GM23338 (cell line): ENCODE measurements around the gene WWOX. TPM values are rescaled to one million over a fixed set of nuclear protein-coding genes. Genes with fewer than 3 reads are reported as not detected.

ENCODE experiments used
- ATAC-seq: fragments of 200-7000 bp; cut with Tn5 transposase; 3 replicates; pipeline ENCODE4 v1.9.1; 2020
- DNase-seq: peaks from one replicate; pipeline ENCODE4 v3.0.0-alpha.2; 2015; ENCODE audit warnings: low spot score
- H2AFZ ChIP-seq: fragments of 200-600 bp; sonication (generic); 2 replicates; pipeline ENCODE4 v1.8.0; 2016; ENCODE audit warnings: antibody characterized with exemption, mild to moderate bottlenecking, moderate library complexity
- H3F3A ChIP-seq: fragments of 200-600 bp; sonication (generic); replicated peaks from 2 replicates; pipeline ENCODE4 v1.8.0; 2017; ENCODE audit warnings: antibody characterized with exemption, mixed run types, low read depth
- H3K27ac ChIP-seq: fragments of 200-600 bp; sonication (generic); 2 replicates; pipeline ENCODE4 v1.6.1; 2016; ENCODE audit warnings: low read depth
- H3K27me3 ChIP-seq: fragments of 200-600 bp; sonication (generic); 2 replicates; pipeline ENCODE4 v1.8.0; 2016; ENCODE audit warnings: mild to moderate bottlenecking, mixed run types, moderate library complexity; ENCODE audit not compliant: insufficient read depth
- H3K36me3 ChIP-seq: fragments of 200-600 bp; sonication (generic); 2 replicates; pipeline ENCODE4 v1.8.0; 2016; ENCODE audit warnings: mild to moderate bottlenecking; ENCODE audit not compliant: insufficient read depth
- H3K4me1 ChIP-seq: fragments of 200-600 bp; sonication (generic); 2 replicates; pipeline ENCODE4 v1.8.0; 2016; ENCODE audit warnings: mild to moderate bottlenecking, moderate library complexity; ENCODE audit not compliant: insufficient read depth
- H3K4me2 ChIP-seq: fragments of 200-600 bp; sonication (generic); 2 replicates; pipeline ENCODE4 v1.7.1; 2017; ENCODE audit warnings: mixed run types
- H3K4me3 ChIP-seq: fragments of 200-600 bp; sonication (generic); 2 replicates; pipeline ENCODE4 v1.6.1; 2016; ENCODE audit warnings: mixed run types
- H3K79me2 ChIP-seq: fragments of 200-600 bp; sonication (generic); replicated peaks from 2 replicates; pipeline ENCODE4 v1.8.0; 2017; ENCODE audit warnings: mild to moderate bottlenecking; ENCODE audit not compliant: insufficient read depth
- H3K9me2 ChIP-seq: fragments of 200-600 bp; sonication (generic); 2 replicates; pipeline ENCODE4 v1.8.0; 2017; ENCODE audit not compliant: insufficient read depth
- H4K20me1 ChIP-seq: fragments of 200-600 bp; sonication (generic); replicated peaks from 2 replicates; pipeline ENCODE4 v1.8.0; 2017; ENCODE audit warnings: mild to moderate bottlenecking; ENCODE audit not compliant: insufficient read depth
- H3K27ac Mint-ChIP-seq: 2 replicates; pipeline ENCODE4 v1.8.0; 2020; ENCODE audit warnings: inconsistent platforms, mild to moderate bottlenecking, moderate library complexity, mixed read lengths
- H3K27me3 Mint-ChIP-seq: 3 replicates; pipeline ENCODE4 v1.8.0; 2022; ENCODE audit warnings: low read depth, mild to moderate bottlenecking, moderate library complexity, mixed read lengths, inconsistent platforms; ENCODE audit not compliant: insufficient read depth, poor library complexity
- H3K36me3 Mint-ChIP-seq: 3 replicates; pipeline ENCODE4 v1.8.0; 2021; ENCODE audit warnings: low read depth, mild to moderate bottlenecking, inconsistent platforms, moderate library complexity, mixed read lengths
- H3K4me1 Mint-ChIP-seq: 3 replicates; pipeline ENCODE4 v1.8.0; 2020; ENCODE audit warnings: mild to moderate bottlenecking, inconsistent platforms, mixed read lengths
- H3K4me3 Mint-ChIP-seq: 3 replicates; pipeline ENCODE4 v1.8.0; 2021; ENCODE audit warnings: moderate library complexity, mild to moderate bottlenecking, inconsistent platforms, mixed read lengths
- H3K9me3 Mint-ChIP-seq: 3 replicates; pipeline ENCODE4 v1.8.0; 2020; ENCODE audit warnings: moderate library complexity, mild to moderate bottlenecking, inconsistent platforms, mixed read lengths
- EZH2 ChIP-seq: fragments of 200-600 bp; sonication (generic); IDR thresholded peaks from one replicate; pipeline ENCODE4 v1.8.0; 2017; ENCODE audit warnings: antibody characterized with exemption, mild to moderate bottlenecking, low read depth; ENCODE audit not compliant: unreplicated experiment
- JUNB ChIP-seq: IDR thresholded peaks from one replicate; pipeline ENCODE4 v1.6.1; 2016; ENCODE audit warnings: antibody characterized with exemption; ENCODE audit not compliant: unreplicated experiment
- NANOG ChIP-seq: IDR thresholded peaks from 2 replicates; pipeline ENCODE4 v1.6.1; 2016; ENCODE audit warnings: antibody characterized with exemption, borderline replicate concordance
- POLR2AphosphoS5 ChIP-seq: IDR thresholded peaks from 2 replicates; pipeline ENCODE4 v1.6.1; 2016; ENCODE audit warnings: antibody characterized with exemption, low read depth
- ZNF114 ChIP-seq: fragments of 250-450 bp; sonication (Bioruptor Pico); IDR thresholded peaks from 2 replicates; pipeline ENCODE4 v1.5.0; 2020; ENCODE audit warnings: mild to moderate bottlenecking, moderate library complexity
- polyA plus RNA-seq: library from polyadenylated mRNA; unstranded; fragments of >200 nt; fragmentation: Nextera tagmentation; extraction: Ambion mirVana; gene quantifications from 2 replicates; pipeline ENCODE4 v1.2.1, GENCODE V29; 2016
- total RNA-seq: library from RNA; depleted of rRNA; stranded (reverse); fragments of >200 nt; shearing (Covaris generic); gene quantifications from 2 replicates; pipeline ENCODE4 v1.2.3, GENCODE V29; 2014
- TF ChIP-seq, protein P1 (sequence below): IDR thresholded peaks from one replicate; pipeline ENCODE4 v1.6.1; 2018; ENCODE audit warnings: antibody characterized with exemption; ENCODE audit not compliant: unreplicated experiment
- TF ChIP-seq, protein P2 (sequence below): fragments of 250-450 bp; sonication (Bioruptor Pico); IDR thresholded peaks from 2 replicates; pipeline ENCODE4 v1.5.0; 2020; ENCODE audit warnings: mild to moderate bottlenecking, moderate library complexity

Gene WWOX
- total and polyA plus RNA-seq, 2 experiments from 2014 or later: 10.0 to 19.3 TPM

DNA sequence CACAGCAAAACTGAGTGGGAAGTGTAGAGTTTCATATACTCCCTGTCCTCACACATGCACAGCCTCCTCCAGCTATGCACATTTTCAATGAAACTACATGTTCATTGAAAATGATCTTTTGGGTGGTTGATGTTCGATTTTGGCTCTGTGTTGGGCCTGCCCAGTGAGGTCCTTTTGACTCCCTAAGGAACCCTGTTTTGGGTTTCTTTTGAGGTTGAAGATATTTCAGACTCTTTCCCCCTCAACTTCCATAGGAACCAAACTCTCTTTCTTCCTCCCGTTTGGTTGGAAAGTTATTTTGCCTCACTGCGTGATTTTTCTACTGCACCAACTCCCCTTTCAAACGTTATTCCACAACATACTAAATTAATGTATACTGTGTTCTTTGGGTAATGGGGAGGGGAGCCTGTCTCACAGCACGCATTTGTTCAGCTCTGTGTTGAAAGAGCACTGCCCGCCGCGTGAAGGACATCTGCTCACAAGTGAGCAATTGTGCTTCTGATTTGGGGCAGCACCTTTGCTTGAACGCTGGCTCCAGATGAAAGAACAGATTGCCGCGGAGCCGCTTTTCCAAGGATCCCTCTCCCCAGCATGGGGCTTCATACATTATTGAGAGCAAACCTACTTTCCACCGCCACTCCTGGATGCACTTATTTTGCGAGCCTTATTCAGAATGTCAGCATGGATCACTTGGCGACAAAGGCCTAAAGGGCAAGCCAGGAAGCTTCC lies 385.9 kb downstream of the WWOX start:
- Mint-ChIP-seq H3K4me3 (no peak overlapping the region), H3K4me1 (no peaks in the 10 kb centered on the region; the same call in 2 of the 3 replicates), H3K36me3 (no peaks in the 10 kb centered on the region), H3K27me3 (peaks cover 3% of the 10 kb centered on the region), H3K9me3 (no peaks in the 10 kb centered on the region), H3K27ac (no peak overlapping the region)
- Histone ChIP-seq H3F3A (no peaks in the 10 kb centered on the region), H3K36me3 (no peaks in the 10 kb centered on the region), H3K9me2 (peaks cover under 1% of the 10 kb centered on the region; the same call in 1 of the 2 replicates), H3K27ac (no peak overlapping the region), H3K4me3 (no peak overlapping the region), H3K4me1 (no peaks in the 10 kb centered on the region), H2AFZ (no peak overlapping the region), H3K4me2 (no peak overlapping the region), H3K27me3 (no peaks in the 10 kb centered on the region), H3K79me2 (no peaks in the 10 kb centered on the region), H4K20me1 (no peaks in the 10 kb centered on the region)
- no peak for TF ChIP-seq NANOG
- no peak for TF ChIP-seq JUNB
- TF ChIP-seq, protein P1, sequence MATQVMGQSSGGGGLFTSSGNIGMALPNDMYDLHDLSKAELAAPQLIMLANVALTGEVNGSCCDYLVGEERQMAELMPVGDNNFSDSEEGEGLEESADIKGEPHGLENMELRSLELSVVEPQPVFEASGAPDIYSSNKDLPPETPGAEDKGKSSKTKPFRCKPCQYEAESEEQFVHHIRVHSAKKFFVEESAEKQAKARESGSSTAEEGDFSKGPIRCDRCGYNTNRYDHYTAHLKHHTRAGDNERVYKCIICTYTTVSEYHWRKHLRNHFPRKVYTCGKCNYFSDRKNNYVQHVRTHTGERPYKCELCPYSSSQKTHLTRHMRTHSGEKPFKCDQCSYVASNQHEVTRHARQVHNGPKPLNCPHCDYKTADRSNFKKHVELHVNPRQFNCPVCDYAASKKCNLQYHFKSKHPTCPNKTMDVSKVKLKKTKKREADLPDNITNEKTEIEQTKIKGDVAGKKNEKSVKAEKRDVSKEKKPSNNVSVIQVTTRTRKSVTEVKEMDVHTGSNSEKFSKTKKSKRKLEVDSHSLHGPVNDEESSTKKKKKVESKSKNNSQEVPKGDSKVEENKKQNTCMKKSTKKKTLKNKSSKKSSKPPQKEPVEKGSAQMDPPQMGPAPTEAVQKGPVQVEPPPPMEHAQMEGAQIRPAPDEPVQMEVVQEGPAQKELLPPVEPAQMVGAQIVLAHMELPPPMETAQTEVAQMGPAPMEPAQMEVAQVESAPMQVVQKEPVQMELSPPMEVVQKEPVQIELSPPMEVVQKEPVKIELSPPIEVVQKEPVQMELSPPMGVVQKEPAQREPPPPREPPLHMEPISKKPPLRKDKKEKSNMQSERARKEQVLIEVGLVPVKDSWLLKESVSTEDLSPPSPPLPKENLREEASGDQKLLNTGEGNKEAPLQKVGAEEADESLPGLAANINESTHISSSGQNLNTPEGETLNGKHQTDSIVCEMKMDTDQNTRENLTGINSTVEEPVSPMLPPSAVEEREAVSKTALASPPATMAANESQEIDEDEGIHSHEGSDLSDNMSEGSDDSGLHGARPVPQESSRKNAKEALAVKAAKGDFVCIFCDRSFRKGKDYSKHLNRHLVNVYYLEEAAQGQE: no peak
- TF ChIP-seq POLR2AphosphoS5: no peak
- TF ChIP-seq ZNF114 (CRISPR knock-in tag): no peak
- TF ChIP-seq, protein P2, sequence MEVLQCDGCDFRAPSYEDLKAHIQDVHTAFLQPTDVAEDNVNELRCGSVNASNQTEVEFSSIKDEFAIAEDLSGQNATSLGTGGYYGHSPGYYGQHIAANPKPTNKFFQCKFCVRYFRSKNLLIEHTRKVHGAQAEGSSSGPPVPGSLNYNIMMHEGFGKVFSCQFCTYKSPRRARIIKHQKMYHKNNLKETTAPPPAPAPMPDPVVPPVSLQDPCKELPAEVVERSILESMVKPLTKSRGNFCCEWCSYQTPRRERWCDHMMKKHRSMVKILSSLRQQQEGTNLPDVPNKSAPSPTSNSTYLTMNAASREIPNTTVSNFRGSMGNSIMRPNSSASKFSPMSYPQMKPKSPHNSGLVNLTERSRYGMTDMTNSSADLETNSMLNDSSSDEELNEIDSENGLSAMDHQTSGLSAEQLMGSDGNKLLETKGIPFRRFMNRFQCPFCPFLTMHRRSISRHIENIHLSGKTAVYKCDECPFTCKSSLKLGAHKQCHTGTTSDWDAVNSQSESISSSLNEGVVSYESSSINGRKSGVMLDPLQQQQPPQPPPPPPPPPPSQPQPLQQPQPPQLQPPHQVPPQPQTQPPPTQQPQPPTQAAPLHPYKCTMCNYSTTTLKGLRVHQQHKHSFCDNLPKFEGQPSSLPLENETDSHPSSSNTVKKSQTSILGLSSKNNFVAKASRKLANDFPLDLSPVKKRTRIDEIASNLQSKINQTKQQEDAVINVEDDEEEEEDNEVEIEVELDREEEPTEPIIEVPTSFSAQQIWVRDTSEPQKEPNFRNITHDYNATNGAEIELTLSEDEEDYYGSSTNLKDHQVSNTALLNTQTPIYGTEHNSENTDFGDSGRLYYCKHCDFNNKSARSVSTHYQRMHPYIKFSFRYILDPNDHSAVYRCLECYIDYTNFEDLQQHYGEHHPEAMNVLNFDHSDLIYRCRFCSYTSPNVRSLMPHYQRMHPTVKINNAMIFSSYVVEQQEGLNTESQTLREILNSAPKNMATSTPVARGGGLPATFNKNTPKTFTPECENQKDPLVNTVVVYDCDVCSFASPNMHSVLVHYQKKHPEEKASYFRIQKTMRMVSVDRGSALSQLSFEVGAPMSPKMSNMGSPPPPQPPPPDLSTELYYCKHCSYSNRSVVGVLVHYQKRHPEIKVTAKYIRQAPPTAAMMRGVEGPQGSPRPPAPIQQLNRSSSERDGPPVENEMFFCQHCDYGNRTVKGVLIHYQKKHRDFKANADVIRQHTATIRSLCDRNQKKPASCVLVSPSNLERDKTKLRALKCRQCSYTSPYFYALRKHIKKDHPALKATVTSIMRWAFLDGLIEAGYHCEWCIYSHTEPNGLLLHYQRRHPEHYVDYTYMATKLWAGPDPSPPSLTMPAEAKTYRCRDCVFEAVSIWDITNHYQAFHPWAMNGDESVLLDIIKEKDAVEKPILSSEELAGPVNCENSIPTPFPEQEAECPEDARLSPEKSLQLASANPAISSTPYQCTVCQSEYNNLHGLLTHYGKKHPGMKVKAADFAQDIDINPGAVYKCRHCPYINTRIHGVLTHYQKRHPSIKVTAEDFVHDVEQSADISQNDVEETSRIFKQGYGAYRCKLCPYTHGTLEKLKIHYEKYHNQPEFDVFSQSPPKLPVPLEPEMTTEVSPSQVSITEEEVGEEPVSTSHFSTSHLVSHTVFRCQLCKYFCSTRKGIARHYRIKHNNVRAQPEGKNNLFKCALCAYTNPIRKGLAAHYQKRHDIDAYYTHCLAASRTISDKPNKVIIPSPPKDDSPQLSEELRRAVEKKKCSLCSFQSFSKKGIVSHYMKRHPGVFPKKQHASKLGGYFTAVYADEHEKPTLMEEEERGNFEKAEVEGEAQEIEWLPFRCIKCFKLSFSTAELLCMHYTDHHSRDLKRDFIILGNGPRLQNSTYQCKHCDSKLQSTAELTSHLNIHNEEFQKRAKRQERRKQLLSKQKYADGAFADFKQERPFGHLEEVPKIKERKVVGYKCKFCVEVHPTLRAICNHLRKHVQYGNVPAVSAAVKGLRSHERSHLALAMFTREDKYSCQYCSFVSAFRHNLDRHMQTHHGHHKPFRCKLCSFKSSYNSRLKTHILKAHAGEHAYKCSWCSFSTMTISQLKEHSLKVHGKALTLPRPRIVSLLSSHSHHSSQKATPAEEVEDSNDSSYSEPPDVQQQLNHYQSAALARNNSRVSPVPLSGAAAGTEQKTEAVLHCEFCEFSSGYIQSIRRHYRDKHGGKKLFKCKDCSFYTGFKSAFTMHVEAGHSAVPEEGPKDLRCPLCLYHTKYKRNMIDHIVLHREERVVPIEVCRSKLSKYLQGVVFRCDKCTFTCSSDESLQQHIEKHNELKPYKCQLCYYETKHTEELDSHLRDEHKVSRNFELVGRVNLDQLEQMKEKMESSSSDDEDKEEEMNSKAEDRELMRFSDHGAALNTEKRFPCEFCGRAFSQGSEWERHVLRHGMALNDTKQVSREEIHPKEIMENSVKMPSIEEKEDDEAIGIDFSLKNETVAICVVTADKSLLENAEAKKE (CRISPR knock-in tag): no peak
- no peak for TF ChIP-seq EZH2
- ATAC-seq (no peak), DNase-seq (no peak)
